MM.1S (cell line): ENCODE data around the gene CXCR4.
A peak's percentile ranks its signal among the peaks of the same experiment; 100 is the strongest.

Experiments used
- DNase-seq: peaks from one replicate; pipeline ENCODE4 v3.0.0-alpha.2; 2015
- H2AFZ ChIP-seq: fragments of 300-600 bp; sonication (generic); 2 replicates; pipeline ENCODE4 v1.6.0; 2016; ENCODE audit warnings: antibody characterized with exemption, low read length
- H3F3A ChIP-seq: fragments of 300-600 bp; sonication (generic); 2 replicates; pipeline ENCODE4 v1.6.1; 2016; ENCODE audit warnings: mild to moderate bottlenecking, antibody characterized with exemption, low read length, moderate library complexity, mixed read lengths; ENCODE audit not compliant: insufficient read depth
- H3K27ac ChIP-seq: fragments of 300-600 bp; sonication (generic); 2 replicates; pipeline ENCODE4 v1.5.1; 2016; ENCODE audit warnings: mild to moderate bottlenecking, low read length
- H3K27me3 ChIP-seq: fragments of 300-600 bp; sonication (generic); replicated peaks from 2 replicates; pipeline ENCODE4 v1.6.0; 2016; ENCODE audit warnings: low read length; ENCODE audit not compliant: insufficient read depth
- H3K36me3 ChIP-seq: fragments of 300-600 bp; sonication (generic); replicated peaks from 2 replicates; pipeline ENCODE4 v1.6.1; 2016; ENCODE audit warnings: mild to moderate bottlenecking, low read length, mixed read lengths; ENCODE audit not compliant: insufficient read depth
- H3K4me1 ChIP-seq: fragments of 300-600 bp; sonication (generic); 2 replicates; pipeline ENCODE4 v1.6.1; 2016; ENCODE audit warnings: low read length, mixed read lengths
- H3K4me2 ChIP-seq: fragments of 300-600 bp; sonication (generic); 2 replicates; pipeline ENCODE4 v1.6.0; 2016; ENCODE audit warnings: low read depth, low read length
- H3K4me3 ChIP-seq: fragments of 300-600 bp; sonication (generic); 2 replicates; pipeline ENCODE4 v1.5.1; 2016; ENCODE audit warnings: low read length, mixed read lengths
- H3K79me2 ChIP-seq: fragments of 300-600 bp; sonication (generic); 2 replicates; pipeline ENCODE4 v1.6.1; 2016; ENCODE audit warnings: mixed run types, low read length, mixed read lengths
- H3K9ac ChIP-seq: fragments of 300-600 bp; sonication (generic); 2 replicates; pipeline ENCODE4 v1.6.1; 2016; ENCODE audit warnings: low read length, mixed read lengths
- H3K9me2 ChIP-seq: fragments of 300-600 bp; sonication (generic); replicated peaks from 2 replicates; pipeline ENCODE4 v1.6.1; 2016; ENCODE audit warnings: mild to moderate bottlenecking, low read length, mixed read lengths; ENCODE audit not compliant: insufficient read depth
- H3K9me3 ChIP-seq: fragments of 300-600 bp; sonication (generic); replicated peaks from 2 replicates; pipeline ENCODE4 v1.6.1; 2016; ENCODE audit warnings: mild to moderate bottlenecking, low read length, mixed read lengths; ENCODE audit not compliant: insufficient read depth
- H4K20me1 ChIP-seq: fragments of 300-600 bp; sonication (generic); 2 replicates; pipeline ENCODE4 v1.6.1; 2016; ENCODE audit warnings: mild to moderate bottlenecking, low read length, moderate library complexity, mixed read lengths; ENCODE audit not compliant: insufficient read depth
- EZH2 ChIP-seq: fragments of 300-600 bp; sonication (generic); optimal IDR thresholded peaks from 2 replicates; pipeline ENCODE3; 2017; ENCODE audit warnings: low read depth, mild to moderate bottlenecking, antibody characterized with exemption, low read length, mixed read lengths
- EZH2phosphoT487 ChIP-seq: fragments of 300-600 bp; sonication (generic); IDR thresholded peaks from 2 replicates; pipeline ENCODE4 v1.6.1; 2018; ENCODE audit warnings: antibody characterized with exemption, low read length
- TF ChIP-seq, protein P1 (sequence below): fragments of 300-600 bp; sonication (generic); IDR thresholded peaks from 2 replicates; pipeline ENCODE4 v1.5.1; 2016; ENCODE audit warnings: antibody characterized with exemption, low read length, mixed read lengths

CXCR4 gene

DNA sequence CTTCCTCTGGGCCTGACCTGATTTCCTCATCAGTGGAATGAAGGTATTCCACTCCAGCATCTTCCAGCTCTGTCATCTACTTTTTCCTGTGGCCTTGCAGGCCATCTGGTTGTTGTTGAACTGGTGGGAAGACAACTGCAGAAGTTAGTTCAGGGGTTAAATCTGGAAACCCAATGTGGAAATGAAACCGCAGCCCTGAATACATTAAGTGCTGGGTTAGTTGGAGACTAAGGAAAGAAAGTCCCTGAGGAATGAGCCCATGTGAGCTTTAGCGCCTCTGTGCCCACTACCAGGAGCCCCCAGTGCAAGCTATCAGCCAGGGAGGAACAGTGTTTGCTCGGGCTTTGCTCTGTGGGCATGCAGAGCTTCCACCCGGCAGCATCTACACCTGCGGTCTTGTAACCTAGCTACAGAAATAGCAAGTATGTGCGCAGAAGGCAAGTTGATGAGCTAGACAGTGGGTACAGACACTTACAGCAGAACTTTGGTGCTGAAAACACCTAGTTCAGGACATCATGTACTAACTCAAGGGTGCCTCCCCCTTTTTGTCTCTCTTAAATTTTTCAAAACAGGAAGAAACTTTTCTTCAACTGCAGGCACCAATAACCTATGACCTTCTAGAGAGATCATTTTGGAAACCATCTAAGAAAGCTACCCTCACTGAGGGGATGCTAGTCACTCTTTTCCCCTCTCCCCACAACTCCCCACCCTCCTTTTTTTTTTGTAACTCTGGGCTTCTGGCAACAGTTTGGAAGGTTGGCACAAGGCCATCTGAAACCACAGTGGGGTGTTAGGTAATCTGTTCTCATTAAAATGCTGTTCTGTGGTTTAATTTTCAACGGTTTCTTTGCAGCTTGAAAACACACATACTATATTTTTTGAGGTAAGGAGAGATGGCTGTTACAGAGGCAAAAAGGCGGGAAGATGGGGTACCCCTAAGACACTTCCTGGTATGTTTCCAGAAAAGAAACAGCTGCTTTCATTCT, 18.3 kb upstream of the CXCR4 start:
- Histone ChIP-seq H3K27ac (peak overlapping the region; percentile 67), H3K9me3 (no peaks in the 10 kb centered on the region), H3K36me3 (no peaks in the 10 kb centered on the region), H2AFZ (no peak overlapping the region), H3K4me2 (peak overlapping the region; percentile 68), H3K9ac (peak overlapping the region; percentile 33; the same call in 1 of the 2 replicates), H3F3A (peaks cover 21% of the 10 kb centered on the region), H3K4me1 (peaks cover 55% of the 10 kb centered on the region), H3K79me2 (no peaks in the 10 kb centered on the region), H3K4me3 (peak overlapping the region; percentile 24), H3K9me2 (no peaks in the 10 kb centered on the region), H3K27me3 (peaks cover 6% of the 10 kb centered on the region; the same call in 1 of the 2 replicates), H4K20me1 (no peaks in the 10 kb centered on the region)
- TF ChIP-seq EZH2 (no peak), EZH2phosphoT487 (no peak)
- TF ChIP-seq, protein P1, sequence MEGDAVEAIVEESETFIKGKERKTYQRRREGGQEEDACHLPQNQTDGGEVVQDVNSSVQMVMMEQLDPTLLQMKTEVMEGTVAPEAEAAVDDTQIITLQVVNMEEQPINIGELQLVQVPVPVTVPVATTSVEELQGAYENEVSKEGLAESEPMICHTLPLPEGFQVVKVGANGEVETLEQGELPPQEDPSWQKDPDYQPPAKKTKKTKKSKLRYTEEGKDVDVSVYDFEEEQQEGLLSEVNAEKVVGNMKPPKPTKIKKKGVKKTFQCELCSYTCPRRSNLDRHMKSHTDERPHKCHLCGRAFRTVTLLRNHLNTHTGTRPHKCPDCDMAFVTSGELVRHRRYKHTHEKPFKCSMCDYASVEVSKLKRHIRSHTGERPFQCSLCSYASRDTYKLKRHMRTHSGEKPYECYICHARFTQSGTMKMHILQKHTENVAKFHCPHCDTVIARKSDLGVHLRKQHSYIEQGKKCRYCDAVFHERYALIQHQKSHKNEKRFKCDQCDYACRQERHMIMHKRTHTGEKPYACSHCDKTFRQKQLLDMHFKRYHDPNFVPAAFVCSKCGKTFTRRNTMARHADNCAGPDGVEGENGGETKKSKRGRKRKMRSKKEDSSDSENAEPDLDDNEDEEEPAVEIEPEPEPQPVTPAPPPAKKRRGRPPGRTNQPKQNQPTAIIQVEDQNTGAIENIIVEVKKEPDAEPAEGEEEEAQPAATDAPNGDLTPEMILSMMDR: no peak
- DNase-seq: peak; percentile 94

DNA sequence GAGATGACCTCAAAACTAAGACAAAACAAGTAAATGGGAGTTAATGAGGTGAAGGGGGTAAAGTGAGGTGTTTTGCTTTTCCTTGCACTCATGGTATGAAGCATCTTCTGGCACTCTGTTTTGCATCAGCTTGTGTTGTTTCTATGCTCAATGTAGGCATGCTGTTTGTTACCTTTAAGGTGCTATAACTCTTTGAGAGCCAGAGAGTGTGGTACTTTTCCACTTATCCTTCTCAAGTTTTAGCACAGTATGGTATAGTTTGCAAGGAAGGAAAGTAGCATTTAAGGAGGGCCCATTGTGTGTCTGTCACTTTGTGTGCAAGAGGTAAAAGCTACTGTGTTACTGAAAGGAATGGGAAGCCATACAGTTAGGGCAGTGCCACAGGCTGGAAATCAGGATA, 17.5 kb upstream of the CXCR4 start:
- Histone ChIP-seq H3K4me2 (peak overlapping the region; percentile 68), H4K20me1 (no peaks in the 10 kb centered on the region), H3K4me3 (no peak overlapping the region), H2AFZ (no peak overlapping the region), H3K4me1 (peaks cover 55% of the 10 kb centered on the region), H3K27ac (peak overlapping the region; percentile 67), H3K27me3 (peaks cover 2% of the 10 kb centered on the region; the same call in 1 of the 2 replicates), H3K79me2 (no peaks in the 10 kb centered on the region), H3K9me3 (no peaks in the 10 kb centered on the region), H3K9ac (no peak overlapping the region), H3K9me2 (no peaks in the 10 kb centered on the region), H3F3A (peaks cover 21% of the 10 kb centered on the region), H3K36me3 (no peaks in the 10 kb centered on the region)
- no peak for DNase-seq
- TF ChIP-seq, protein P1: no peak

DNA sequence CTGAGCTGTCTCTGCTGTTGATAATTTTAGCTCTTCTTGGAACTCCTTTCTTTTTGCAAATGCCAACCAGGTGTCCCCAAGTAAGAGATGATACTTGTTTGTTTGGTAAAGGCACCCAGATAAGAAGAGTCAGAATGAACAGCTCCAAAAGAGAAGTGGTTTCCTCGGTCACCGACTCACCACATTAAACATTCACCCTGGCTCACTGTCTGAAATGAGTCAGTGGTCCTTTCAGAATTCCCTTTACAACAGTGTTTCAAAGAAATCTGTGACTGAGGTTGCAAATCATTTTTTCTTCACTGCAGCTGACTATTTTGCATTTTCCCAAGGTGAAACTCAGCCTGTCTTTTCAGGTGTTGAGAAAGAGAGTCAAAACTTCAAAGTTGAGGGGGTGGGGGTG, 16.2 kb upstream of the CXCR4 start:
- peaks cover 13% of the 10 kb centered on the region for H3F3A ChIP-seq
- no peak overlapping the region for H2AFZ ChIP-seq
- TF ChIP-seq, protein P1: no peak
- TF ChIP-seq EZH2: no peak
- no peak for TF ChIP-seq EZH2phosphoT487
- no peaks in the 10 kb centered on the region for H3K9me3 ChIP-seq
- no peaks in the 10 kb centered on the region for H3K79me2 ChIP-seq
- H4K20me1 ChIP-seq: no peaks in the 10 kb centered on the region
- no peak for DNase-seq
- H3K27ac ChIP-seq: no peak overlapping the region
- peaks cover 51% of the 10 kb centered on the region for H3K4me1 ChIP-seq
- no peak overlapping the region for H3K4me3 ChIP-seq
- no peaks in the 10 kb centered on the region for H3K36me3 ChIP-seq
- peak overlapping the region; percentile 30; the same call in 1 of the 2 replicates for H3K4me2 ChIP-seq
- H3K9me2 ChIP-seq: no peaks in the 10 kb centered on the region
- no peaks in the 10 kb centered on the region for H3K27me3 ChIP-seq
- no peak overlapping the region for H3K9ac ChIP-seq
